ENCODE measurements around the gene CEACAM19. TPM values are rescaled to one million over a fixed set of nuclear protein-coding genes. Genes with fewer than 3 reads are reported as not detected.

The CEACAM19 gene
- total and polyA plus RNA-seq, 2 of the 13 experiments (the other 11 are each of a cell fraction or from before 2014, with no cell fraction given) = 1.3 to 4.0 TPM

DNA sequence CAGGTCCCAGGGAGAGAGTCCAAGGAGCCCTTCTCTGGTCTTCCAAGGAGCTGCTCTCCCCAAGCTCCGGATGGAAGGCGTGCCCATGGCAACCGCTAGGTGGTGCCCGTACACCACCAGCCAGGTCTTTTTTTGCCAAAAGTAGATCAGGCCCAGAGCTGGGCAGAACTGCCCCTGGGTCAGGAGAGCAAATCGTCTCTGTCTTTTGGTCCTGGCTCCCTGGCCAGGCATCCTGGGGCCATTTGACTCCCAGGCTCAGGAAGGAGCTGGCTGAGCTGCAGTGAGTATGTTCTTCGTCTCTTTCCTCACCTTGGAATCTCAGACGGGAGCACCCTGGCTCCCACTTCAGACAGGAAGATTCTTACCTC, 52.7 kb downstream of the CEACAM19 start (continued):
- TF ChIP-seq PLRG1 (conservative IDR thresholded peaks at IDR 0.05) (no peak), GATAD2A (CRISPR knock-in tag; IDR thresholded peaks at IDR 0.05) (peak; percentile 59), ZNF773 (CRISPR knock-in tag; IDR thresholded peaks at IDR 0.05; ENCODE audit: borderline replicate concordance) (0 out of 2 replicates have a peak, but pooled peaks have one; percentile 27), TAF15 (IDR thresholded peaks at IDR 0.05; ENCODE audit: low read depth, low read length, poor library complexity, severe bottlenecking) (no peak), TOE1 (CRISPR knock-in tag; IDR thresholded peaks at IDR 0.05) (no peak), GATAD1 (CRISPR knock-in tag; IDR thresholded peaks at IDR 0.05) (peak; percentile 17; the same call in 1 of the 2 replicates), HIVEP1 (CRISPR knock-in tag; IDR thresholded peaks at IDR 0.05) (peak; percentile 82), PCBP2 (optimal IDR thresholded peaks at IDR 0.05; ENCODE audit: low read depth, low read length, poor library complexity, severe bottlenecking) (no peak), ZBTB14 (CRISPR knock-in tag; IDR thresholded peaks at IDR 0.05) (no peak), ARNTL (CRISPR knock-in tag; IDR thresholded peaks at IDR 0.05) (no peak), ELF3 (CRISPR knock-in tag; IDR thresholded peaks at IDR 0.05) (peak; percentile 50), ISL2 (CRISPR knock-in tag; IDR thresholded peaks at IDR 0.05) (0 out of 2 replicates have a peak, but pooled peaks have one; percentile 27), JARID2 (CRISPR knock-in tag; IDR thresholded peaks at IDR 0.05; ENCODE audit: insufficient replicate concordance) (no peak), CCAR2 (optimal IDR thresholded peaks at IDR 0.05; ENCODE audit: low read depth, low read length) (no peak), ATF5 (CRISPR knock-in tag; IDR thresholded peaks at IDR 0.05; ENCODE audit: low read depth) (no peak), ARID2 (CRISPR knock-in tag; IDR thresholded peaks at IDR 0.05; ENCODE audit: borderline replicate concordance) (no peak)
- TF ChIP-seq, protein P1, sequence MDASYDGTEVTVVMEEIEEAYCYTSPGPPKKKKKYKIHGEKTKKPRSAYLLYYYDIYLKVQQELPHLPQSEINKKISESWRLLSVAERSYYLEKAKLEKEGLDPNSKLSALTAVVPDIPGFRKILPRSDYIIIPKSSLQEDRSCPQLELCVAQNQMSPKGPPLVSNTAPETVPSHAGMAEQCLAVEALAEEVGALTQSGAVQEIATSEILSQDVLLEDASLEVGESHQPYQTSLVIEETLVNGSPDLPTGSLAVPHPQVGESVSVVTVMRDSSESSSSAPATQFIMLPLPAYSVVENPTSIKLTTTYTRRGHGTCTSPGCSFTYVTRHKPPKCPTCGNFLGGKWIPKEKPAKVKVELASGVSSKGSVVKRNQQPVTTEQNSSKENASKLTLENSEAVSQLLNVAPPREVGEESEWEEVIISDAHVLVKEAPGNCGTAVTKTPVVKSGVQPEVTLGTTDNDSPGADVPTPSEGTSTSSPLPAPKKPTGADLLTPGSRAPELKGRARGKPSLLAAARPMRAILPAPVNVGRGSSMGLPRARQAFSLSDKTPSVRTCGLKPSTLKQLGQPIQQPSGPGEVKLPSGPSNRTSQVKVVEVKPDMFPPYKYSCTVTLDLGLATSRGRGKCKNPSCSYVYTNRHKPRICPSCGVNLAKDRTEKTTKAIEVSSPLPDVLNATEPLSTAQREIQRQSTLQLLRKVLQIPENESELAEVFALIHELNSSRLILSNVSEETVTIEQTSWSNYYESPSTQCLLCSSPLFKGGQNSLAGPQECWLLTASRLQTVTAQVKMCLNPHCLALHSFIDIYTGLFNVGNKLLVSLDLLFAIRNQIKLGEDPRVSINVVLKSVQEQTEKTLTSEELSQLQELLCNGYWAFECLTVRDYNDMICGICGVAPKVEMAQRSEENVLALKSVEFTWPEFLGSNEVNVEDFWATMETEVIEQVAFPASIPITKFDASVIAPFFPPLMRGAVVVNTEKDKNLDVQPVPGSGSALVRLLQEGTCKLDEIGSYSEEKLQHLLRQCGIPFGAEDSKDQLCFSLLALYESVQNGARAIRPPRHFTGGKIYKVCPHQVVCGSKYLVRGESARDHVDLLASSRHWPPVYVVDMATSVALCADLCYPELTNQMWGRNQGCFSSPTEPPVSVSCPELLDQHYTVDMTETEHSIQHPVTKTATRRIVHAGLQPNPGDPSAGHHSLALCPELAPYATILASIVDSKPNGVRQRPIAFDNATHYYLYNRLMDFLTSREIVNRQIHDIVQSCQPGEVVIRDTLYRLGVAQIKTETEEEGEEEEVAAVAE (CRISPR knock-in tag; IDR thresholded peaks at IDR 0.05; ENCODE audit: borderline replicate concordance) = no peak
- TF ChIP-seq, protein P2, sequence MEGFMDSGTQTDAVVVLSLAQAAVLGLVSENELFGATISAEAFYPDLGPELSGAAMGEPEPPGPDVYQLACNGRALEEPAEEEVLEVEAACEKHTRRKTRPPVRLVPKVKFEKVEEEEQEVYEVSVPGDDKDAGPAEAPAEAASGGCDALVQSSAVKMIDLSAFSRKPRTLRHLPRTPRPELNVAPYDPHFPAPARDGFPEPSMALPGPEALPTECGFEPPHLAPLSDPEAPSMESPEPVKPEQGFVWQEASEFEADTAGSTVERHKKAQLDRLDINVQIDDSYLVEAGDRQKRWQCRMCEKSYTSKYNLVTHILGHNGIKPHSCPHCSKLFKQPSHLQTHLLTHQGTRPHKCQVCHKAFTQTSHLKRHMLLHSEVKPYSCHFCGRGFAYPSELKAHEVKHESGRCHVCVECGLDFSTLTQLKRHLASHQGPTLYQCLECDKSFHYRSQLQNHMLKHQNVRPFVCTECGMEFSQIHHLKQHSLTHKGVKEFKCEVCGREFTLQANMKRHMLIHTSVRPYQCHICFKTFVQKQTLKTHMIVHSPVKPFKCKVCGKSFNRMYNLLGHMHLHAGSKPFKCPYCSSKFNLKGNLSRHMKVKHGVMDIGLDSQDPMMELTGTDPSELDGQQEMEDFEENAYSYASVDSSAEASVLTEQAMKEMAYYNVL (CRISPR knock-in tag; IDR thresholded peaks at IDR 0.05; ENCODE audit: borderline replicate concordance) = peak; percentile 66; the same call in 1 of the 2 replicates
- TF ChIP-seq, protein P3, sequence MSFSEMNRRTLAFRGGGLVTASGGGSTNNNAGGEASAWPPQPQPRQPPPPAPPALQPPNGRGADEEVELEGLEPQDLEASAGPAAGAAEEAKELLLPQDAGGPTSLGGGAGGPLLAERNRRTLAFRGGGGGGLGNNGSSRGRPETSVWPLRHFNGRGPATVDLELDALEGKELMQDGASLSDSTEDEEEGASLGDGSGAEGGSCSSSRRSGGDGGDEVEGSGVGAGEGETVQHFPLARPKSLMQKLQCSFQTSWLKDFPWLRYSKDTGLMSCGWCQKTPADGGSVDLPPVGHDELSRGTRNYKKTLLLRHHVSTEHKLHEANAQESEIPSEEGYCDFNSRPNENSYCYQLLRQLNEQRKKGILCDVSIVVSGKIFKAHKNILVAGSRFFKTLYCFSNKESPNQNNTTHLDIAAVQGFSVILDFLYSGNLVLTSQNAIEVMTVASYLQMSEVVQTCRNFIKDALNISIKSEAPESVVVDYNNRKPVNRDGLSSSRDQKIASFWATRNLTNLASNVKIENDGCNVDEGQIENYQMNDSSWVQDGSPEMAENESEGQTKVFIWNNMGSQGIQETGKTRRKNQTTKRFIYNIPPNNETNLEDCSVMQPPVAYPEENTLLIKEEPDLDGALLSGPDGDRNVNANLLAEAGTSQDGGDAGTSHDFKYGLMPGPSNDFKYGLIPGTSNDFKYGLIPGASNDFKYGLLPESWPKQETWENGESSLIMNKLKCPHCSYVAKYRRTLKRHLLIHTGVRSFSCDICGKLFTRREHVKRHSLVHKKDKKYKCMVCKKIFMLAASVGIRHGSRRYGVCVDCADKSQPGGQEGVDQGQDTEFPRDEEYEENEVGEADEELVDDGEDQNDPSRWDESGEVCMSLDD (CRISPR knock-in tag; IDR thresholded peaks at IDR 0.05; ENCODE audit: borderline replicate concordance) = no peak
